Measurements from ENCODE around the gene ANAPC15.

ANAPC15 gene

GRCh38 chr11:72119198-72119597 lies 6.7 kb upstream of the ANAPC15 start:
- TF ChIP-seq, protein P1, sequence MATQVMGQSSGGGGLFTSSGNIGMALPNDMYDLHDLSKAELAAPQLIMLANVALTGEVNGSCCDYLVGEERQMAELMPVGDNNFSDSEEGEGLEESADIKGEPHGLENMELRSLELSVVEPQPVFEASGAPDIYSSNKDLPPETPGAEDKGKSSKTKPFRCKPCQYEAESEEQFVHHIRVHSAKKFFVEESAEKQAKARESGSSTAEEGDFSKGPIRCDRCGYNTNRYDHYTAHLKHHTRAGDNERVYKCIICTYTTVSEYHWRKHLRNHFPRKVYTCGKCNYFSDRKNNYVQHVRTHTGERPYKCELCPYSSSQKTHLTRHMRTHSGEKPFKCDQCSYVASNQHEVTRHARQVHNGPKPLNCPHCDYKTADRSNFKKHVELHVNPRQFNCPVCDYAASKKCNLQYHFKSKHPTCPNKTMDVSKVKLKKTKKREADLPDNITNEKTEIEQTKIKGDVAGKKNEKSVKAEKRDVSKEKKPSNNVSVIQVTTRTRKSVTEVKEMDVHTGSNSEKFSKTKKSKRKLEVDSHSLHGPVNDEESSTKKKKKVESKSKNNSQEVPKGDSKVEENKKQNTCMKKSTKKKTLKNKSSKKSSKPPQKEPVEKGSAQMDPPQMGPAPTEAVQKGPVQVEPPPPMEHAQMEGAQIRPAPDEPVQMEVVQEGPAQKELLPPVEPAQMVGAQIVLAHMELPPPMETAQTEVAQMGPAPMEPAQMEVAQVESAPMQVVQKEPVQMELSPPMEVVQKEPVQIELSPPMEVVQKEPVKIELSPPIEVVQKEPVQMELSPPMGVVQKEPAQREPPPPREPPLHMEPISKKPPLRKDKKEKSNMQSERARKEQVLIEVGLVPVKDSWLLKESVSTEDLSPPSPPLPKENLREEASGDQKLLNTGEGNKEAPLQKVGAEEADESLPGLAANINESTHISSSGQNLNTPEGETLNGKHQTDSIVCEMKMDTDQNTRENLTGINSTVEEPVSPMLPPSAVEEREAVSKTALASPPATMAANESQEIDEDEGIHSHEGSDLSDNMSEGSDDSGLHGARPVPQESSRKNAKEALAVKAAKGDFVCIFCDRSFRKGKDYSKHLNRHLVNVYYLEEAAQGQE (IDR thresholded peaks at IDR 0.05; ENCODE audit: low read depth), result no peak
- no peak for TF ChIP-seq EGR1 (IDR thresholded peaks at IDR 0.05)

DNA sequence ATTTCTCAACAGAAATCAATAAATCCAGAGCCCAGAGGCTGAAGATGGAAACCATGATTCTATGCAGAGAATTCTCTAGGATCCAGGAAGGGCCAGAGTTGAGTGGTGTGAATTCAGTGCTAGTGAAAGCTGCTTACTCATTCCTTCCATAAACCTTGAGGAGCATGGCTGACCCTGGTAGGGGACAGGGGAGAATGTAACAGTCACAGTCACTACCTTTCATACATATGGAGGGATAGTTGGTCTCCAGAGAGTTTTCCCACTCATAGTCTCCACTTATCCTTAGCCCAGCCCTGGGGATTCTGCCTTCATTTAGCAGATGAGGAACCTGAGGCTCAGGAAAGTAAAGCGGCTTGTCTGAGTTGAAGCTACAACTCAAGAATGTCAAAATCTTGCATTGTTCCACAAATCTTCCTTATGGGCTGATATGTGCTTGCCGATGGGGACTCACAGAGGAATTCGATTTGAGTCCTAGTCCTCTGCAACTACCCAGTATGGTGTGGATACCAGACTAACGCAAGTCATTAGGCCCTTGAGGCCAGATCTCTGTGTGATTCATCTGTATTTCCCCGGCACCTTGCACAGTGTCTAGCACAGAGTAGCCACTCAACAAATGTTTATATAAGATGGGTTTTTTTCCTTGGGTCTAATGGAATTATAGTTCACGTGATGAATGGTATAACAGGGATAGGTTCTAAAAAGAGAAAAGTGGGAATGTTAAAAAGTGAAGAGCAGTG lies 3.7 kb upstream of the ANAPC15 start:
- TF ChIP-seq EP300 (IDR thresholded peaks at IDR 0.05; ENCODE audit: borderline replicate concordance), result no peak
- no peak for TF ChIP-seq MAX (IDR thresholded peaks at IDR 0.05)
- no peak for TF ChIP-seq YY1 (IDR thresholded peaks at IDR 0.05; ENCODE audit: low read depth)
- TF ChIP-seq TCF12 (IDR thresholded peaks at IDR 0.05; ENCODE audit: low read depth), result no peak
- no peak for TF ChIP-seq TAF1 (IDR thresholded peaks at IDR 0.05; ENCODE audit: low read depth)
- TF ChIP-seq TEAD4 (IDR thresholded peaks at IDR 0.05), result no peak
- no peak for TF ChIP-seq NFIC (IDR thresholded peaks at IDR 0.05)
- TF ChIP-seq EGR1 (IDR thresholded peaks at IDR 0.05), result no peak
- no peak for TF ChIP-seq ZBTB7A (IDR thresholded peaks at IDR 0.05; ENCODE audit: low read depth)
- TF ChIP-seq, protein P2, sequence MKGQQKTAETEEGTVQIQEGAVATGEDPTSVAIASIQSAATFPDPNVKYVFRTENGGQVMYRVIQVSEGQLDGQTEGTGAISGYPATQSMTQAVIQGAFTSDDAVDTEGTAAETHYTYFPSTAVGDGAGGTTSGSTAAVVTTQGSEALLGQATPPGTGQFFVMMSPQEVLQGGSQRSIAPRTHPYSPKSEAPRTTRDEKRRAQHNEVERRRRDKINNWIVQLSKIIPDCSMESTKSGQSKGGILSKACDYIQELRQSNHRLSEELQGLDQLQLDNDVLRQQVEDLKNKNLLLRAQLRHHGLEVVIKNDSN (IDR thresholded peaks at IDR 0.05), result no peak
- no peak for TF ChIP-seq CEBPB (IDR thresholded peaks at IDR 0.05)
- no peak for TF ChIP-seq RAD21 (IDR thresholded peaks at IDR 0.05; ENCODE audit: low read depth)
- no peak for TF ChIP-seq CREB1 (IDR thresholded peaks at IDR 0.05; ENCODE audit: low read depth)
- TF ChIP-seq, protein P1 (IDR thresholded peaks at IDR 0.05; ENCODE audit: low read depth), result no peak

DNA sequence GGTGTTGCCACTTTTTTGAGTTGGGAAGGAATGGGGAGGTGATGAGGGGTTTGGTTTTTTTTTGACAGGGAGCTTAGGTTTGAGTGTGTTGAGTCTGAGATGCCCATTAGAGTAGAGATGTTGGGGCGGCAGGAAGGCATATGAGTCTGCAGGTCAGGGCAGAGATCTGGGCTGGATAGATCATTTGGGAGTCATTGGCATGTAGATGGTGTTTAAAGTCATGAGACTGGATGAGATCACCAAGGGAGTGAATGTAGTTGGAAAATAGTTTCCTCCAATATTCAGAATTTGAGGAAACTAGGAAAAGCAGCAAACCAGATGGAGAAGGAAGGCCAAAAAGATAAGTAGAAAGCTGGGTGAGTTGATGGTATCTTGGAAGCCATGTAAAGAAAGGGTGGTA lies 2.1 kb upstream of the ANAPC15 start:
- TF ChIP-seq EGR1 (IDR thresholded peaks at IDR 0.05) (no peak), TCF12 (IDR thresholded peaks at IDR 0.05; ENCODE audit: low read depth) (no peak), CEBPB (IDR thresholded peaks at IDR 0.05) (no peak), YY1 (IDR thresholded peaks at IDR 0.05; ENCODE audit: low read depth) (no peak), NFIC (IDR thresholded peaks at IDR 0.05) (no peak), MAX (IDR thresholded peaks at IDR 0.05) (no peak), TAF1 (IDR thresholded peaks at IDR 0.05; ENCODE audit: low read depth) (no peak), FOXM1 (IDR thresholded peaks at IDR 0.05; ENCODE audit: borderline replicate concordance, low read depth) (no peak)
- TF ChIP-seq, protein P2 (IDR thresholded peaks at IDR 0.05), result no peak

GRCh38 chr11:72112978-72113808 lies 698 bp upstream of the ANAPC15 start:
- TF ChIP-seq CREB1 (IDR thresholded peaks at IDR 0.05; ENCODE audit: low read depth) (no peak; the same call in 1 of the 2 replicates), MAX (IDR thresholded peaks at IDR 0.05) (no peak), EP300 (IDR thresholded peaks at IDR 0.05; ENCODE audit: borderline replicate concordance) (no peak), EGR1 (IDR thresholded peaks at IDR 0.05) (no peak), TAF1 (IDR thresholded peaks at IDR 0.05; ENCODE audit: low read depth) (no peak), TEAD4 (IDR thresholded peaks at IDR 0.05) (no peak), ZBTB7A (IDR thresholded peaks at IDR 0.05; ENCODE audit: low read depth) (no peak), TCF12 (IDR thresholded peaks at IDR 0.05; ENCODE audit: low read depth) (no peak), NFIC (IDR thresholded peaks at IDR 0.05) (no peak), RAD21 (IDR thresholded peaks at IDR 0.05; ENCODE audit: low read depth) (no peak), FOXM1 (IDR thresholded peaks at IDR 0.05; ENCODE audit: borderline replicate concordance, low read depth) (no peak), YY1 (IDR thresholded peaks at IDR 0.05; ENCODE audit: low read depth) (no peak), CEBPB (IDR thresholded peaks at IDR 0.05) (no peak)
- TF ChIP-seq, protein P1 (IDR thresholded peaks at IDR 0.05; ENCODE audit: low read depth), result no peak
- TF ChIP-seq, protein P2 (IDR thresholded peaks at IDR 0.05), result no peak
